Caco-2 (cell line): Measurements from ENCODE around the gene TRPV4. TPM values are rescaled to one million over a fixed set of nuclear protein-coding genes. Genes with fewer than 3 reads are reported as not detected.
A peak's percentile ranks its signal among the peaks of the same experiment; 100 is the strongest.

ENCODE experiments used
- BruUV-seq: library from RNA; stranded (reverse); fragments of 400-500 nt; replicated peaks from 2 replicates; lab custom pipeline; 2021; lab: Mats Ljungman, UMichigan
- CTCF ChIA-PET: fragments of 300-600 bp; sonication (Branson Sonifier 250); formaldehyde crosslinking; loops from one replicate; lab custom pipeline; 2022; ENCODE audit warnings: antibody characterized with exemption; lab: Charles Lee
- POLR2A ChIA-PET: fragments of 300-600 bp; sonication (Branson Sonifier 250); formaldehyde crosslinking; loops from one replicate; lab custom pipeline; 2022; ENCODE audit warnings: antibody characterized with exemption; lab: Charles Lee
- DNase-seq, 2 experiments: peaks; one replicate each; pipeline versions ENCODE4 v3.0.0 to v3.0.0-alpha.2; 2020 to 2022
- H3K27me3 ChIP-seq: replicated peaks from 2 replicates; pipeline ENCODE4 v1.6.0; 2011; ENCODE audit warnings: low read length; ENCODE audit not compliant: control insufficient read depth, insufficient read depth
- H3K36me3 ChIP-seq: 2 replicates; pipeline ENCODE4 v1.5.1; 2011; ENCODE audit warnings: low read length; ENCODE audit not compliant: control insufficient read depth, insufficient read depth
- H3K4me1 ChIP-seq: fragments of 250-450 bp; sonication (Bioruptor Pico); 2 replicates; pipeline ENCODE4 v1.5.1; 2020; ENCODE audit warnings: mild to moderate bottlenecking
- H3K4me3 ChIP-seq: 2 replicates; pipeline ENCODE4 v1.5.1; 2011; ENCODE audit warnings: low read depth, mild to moderate bottlenecking, control low read depth, low read length
- H3K9me3 ChIP-seq: fragments of 250-450 bp; sonication (Bioruptor Pico); 2 replicates; pipeline ENCODE4 v1.5.1; 2020; ENCODE audit warnings: mild to moderate bottlenecking, moderate library complexity
- H3K27ac Mint-ChIP-seq: one replicate; pipeline ENCODE4 v1.8.0; 2022; ENCODE audit warnings: mixed read lengths; ENCODE audit not compliant: unreplicated experiment
- H3K27me3 Mint-ChIP-seq: one replicate; pipeline ENCODE4 v1.8.0; 2022; ENCODE audit warnings: mixed read lengths; ENCODE audit not compliant: insufficient read depth, unreplicated experiment
- H3K36me3 Mint-ChIP-seq: one replicate; pipeline ENCODE4 v1.8.0; 2022; ENCODE audit warnings: mild to moderate bottlenecking, mixed read lengths; ENCODE audit not compliant: insufficient read depth, unreplicated experiment
- H3K4me1 Mint-ChIP-seq: one replicate; pipeline ENCODE4 v1.8.0; 2022; ENCODE audit warnings: low read depth, mixed read lengths; ENCODE audit not compliant: unreplicated experiment
- H3K4me3 Mint-ChIP-seq: one replicate; pipeline ENCODE4 v1.8.0; 2022; ENCODE audit warnings: mild to moderate bottlenecking, moderate library complexity, mixed read lengths; ENCODE audit not compliant: unreplicated experiment
- H3K9me3 Mint-ChIP-seq: one replicate; pipeline ENCODE4 v1.8.0; 2022; ENCODE audit warnings: mixed read lengths; ENCODE audit not compliant: unreplicated experiment
- intact Hi-C: fragments of 100-400 bp; cut with micrococcal nuclease; formaldehyde crosslinking; loops from one replicate; pipeline ENCODE4 v1.10.0; 2022; ENCODE audit not compliant: unreplicated experiment
- total RNA-seq: library from RNA; stranded (reverse); gene quantifications from 2 replicates; pipeline ENCODE4 v1.2.3, GENCODE V29; 2022
- TF ChIP-seq, protein P1 (sequence below), 2 experiments: fragments of 200-600 bp in 1 of 2; IDR thresholded peaks; 1 replicate in 1 of 2; 2 replicates in 1 of 2; pipeline versions ENCODE4 v1.5.1 to v1.8.0; 2011 to 2022; ENCODE audit warnings: antibody characterized with exemption in 1 of 2, control low read depth in 1 of 2, inconsistent platforms in 1 of 2, low read depth in 1 of 2, low read length in 1 of 2, mild to moderate bottlenecking in 1 of 2, moderate library complexity in 1 of 2; ENCODE audit not compliant: insufficient read depth in 1 of 2, severe bottlenecking in 1 of 2, unreplicated experiment in 1 of 2

Gene TRPV4
- total RNA-seq, 1 experiment from 2014 or later, result not detected

DNA sequence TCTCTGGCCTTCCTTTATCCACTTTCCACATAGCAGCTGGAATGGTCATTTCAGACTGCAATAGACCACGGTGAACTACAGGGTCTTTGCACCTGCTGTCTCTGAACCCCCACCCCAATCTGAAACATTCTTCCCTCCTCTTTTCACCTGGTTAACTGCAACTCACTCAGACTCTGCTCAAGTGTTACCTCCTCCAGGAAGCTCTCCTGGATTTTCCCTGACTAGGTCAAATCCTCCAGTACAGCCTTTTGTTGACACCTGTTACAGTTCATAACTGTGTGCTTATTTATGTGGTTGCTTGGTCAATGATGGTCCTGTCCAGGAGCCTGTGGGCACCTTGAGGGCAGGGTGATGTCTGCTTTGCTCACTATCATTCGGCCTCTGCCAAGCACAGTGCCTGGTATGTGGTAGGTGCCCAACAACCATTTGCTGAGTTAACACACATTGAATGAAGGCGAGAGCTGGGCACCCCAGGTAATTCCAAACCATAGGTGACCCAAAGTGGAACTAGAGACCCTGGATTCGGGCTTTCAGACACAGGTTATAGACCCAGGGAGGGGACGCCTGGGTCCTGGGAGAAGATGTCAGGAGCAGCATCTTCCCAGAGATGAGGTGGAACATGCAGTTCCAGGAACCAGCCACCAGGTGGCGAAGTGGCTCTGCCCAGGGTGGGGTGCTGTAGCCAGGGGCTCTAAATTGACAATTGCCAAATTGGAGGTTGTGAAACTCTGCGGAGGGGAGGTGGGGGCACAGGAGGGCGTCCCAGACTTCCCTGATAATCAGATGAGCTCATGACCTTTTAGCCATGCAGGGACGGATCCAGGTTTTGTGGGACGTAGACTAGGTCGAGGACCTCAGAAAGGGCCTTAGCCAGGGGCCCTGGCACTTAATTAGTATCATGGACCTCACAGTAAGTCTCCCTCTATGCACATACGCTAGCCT, 28.1 kb downstream of the TRPV4 start:
- peak; percentile 67 to 77 for DNase-seq
- no peak overlapping the region for H3K4me3 ChIP-seq
- no peaks in the 10 kb centered on the region for H3K4me1 ChIP-seq
- no peak overlapping the region for H3K27ac Mint-ChIP-seq
- H3K9me3 Mint-ChIP-seq, result no peaks in the 10 kb centered on the region
- H3K4me1 Mint-ChIP-seq, result no peaks in the 10 kb centered on the region
- BruUV-seq, result no TSS peak
- TF ChIP-seq, protein P1, sequence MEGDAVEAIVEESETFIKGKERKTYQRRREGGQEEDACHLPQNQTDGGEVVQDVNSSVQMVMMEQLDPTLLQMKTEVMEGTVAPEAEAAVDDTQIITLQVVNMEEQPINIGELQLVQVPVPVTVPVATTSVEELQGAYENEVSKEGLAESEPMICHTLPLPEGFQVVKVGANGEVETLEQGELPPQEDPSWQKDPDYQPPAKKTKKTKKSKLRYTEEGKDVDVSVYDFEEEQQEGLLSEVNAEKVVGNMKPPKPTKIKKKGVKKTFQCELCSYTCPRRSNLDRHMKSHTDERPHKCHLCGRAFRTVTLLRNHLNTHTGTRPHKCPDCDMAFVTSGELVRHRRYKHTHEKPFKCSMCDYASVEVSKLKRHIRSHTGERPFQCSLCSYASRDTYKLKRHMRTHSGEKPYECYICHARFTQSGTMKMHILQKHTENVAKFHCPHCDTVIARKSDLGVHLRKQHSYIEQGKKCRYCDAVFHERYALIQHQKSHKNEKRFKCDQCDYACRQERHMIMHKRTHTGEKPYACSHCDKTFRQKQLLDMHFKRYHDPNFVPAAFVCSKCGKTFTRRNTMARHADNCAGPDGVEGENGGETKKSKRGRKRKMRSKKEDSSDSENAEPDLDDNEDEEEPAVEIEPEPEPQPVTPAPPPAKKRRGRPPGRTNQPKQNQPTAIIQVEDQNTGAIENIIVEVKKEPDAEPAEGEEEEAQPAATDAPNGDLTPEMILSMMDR (IDR thresholded peaks at IDR 0.05; ENCODE audit: insufficient read depth in 1 of 2, low read depth in 1 of 2, low read length in 1 of 2, severe bottlenecking in 1 of 2, unreplicated experiment in 1 of 2), result peak; percentile 94 to 98
- H3K27me3 ChIP-seq, result no peaks in the 10 kb centered on the region
- H3K36me3 ChIP-seq, result no peaks in the 10 kb centered on the region
- H3K27me3 Mint-ChIP-seq, result peaks cover 4% of the 10 kb centered on the region
- no peaks in the 10 kb centered on the region for H3K36me3 Mint-ChIP-seq
- H3K4me3 Mint-ChIP-seq, result no peak overlapping the region
- intact Hi-C loops, result loop anchor here (1.0 kb wide), 2 partner anchors 40 to 75 kb away; partner anchors contain the start of gene GLTP
- no peaks in the 10 kb centered on the region for H3K9me3 ChIP-seq
- CTCF ChIA-PET, result interaction anchor here (0.9 to 5.2 kb wide), 3 partner anchors 17 to 41 kb away, joined by 4 to 43 read pairs (median 6); no protein-coding TSS in a partner anchor
- POLR2A ChIA-PET, result no interaction called here

DNA sequence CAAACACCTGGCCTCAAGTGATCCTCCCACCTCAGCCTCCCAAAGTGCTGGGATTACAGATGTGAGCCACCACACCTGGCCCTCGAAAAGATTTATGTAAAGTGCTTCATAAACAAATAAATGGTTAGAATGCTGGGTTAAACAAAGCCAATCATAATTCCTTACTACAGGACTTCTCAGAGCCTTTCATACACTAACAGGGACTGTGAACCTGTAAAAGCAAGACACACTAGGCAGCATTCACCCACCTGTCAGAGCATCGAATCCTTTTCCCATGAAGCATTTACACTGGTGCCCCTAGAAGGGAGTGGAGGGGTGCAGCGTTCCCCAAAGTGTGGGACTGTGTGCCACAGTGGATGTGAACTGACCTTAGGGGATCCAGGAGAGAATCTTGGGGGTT, 29.5 kb downstream of the TRPV4 start:
- Mint-ChIP-seq H3K36me3 (no peaks in the 10 kb centered on the region), H3K9me3 (no peaks in the 10 kb centered on the region), H3K27me3 (peaks cover 4% of the 10 kb centered on the region), H3K27ac (no peak overlapping the region), H3K4me3 (no peak overlapping the region), H3K4me1 (no peaks in the 10 kb centered on the region)
- BruUV-seq, result no TSS peak
- ChIA-PET CTCF (interaction anchor here (0.7 to 5.2 kb wide), 2 partner anchors 42 to 238 kb away, joined by 3 to 43 read pairs; no protein-coding TSS in a partner anchor), POLR2A (no interaction called here)
- H3K4me3 ChIP-seq, result no peak overlapping the region
- no peaks in the 10 kb centered on the region for H3K9me3 ChIP-seq
- H3K4me1 ChIP-seq, result no peaks in the 10 kb centered on the region
- H3K27me3 ChIP-seq, result no peaks in the 10 kb centered on the region
- H3K36me3 ChIP-seq, result no peaks in the 10 kb centered on the region
- intact Hi-C loops, result no loop called here
- TF ChIP-seq, protein P1 (IDR thresholded peaks at IDR 0.05; ENCODE audit: insufficient read depth in 1 of 2, low read depth in 1 of 2, low read length in 1 of 2, severe bottlenecking in 1 of 2, unreplicated experiment in 1 of 2), result no peak
- DNase-seq, result no peak

DNA sequence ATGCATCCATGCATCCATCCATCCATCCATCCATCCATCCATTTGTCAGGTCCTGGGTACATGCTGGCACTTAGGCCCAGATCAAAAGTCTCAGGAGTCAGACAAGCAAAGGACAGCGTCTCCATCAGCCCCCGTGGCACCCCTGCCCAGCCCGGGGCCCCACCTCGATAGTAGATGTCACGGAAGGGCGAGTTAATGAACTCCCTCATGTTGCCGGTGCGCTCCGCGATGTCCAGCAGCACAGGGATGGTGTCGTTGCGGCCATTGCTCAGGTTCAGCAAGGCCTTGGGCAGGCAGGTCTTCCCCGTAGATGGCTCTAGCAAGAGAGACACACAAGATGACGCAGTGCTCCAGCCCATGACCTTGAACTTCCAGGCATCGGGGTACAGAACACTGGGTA, 30.4 kb downstream of the TRPV4 start:
- Histone ChIP-seq H3K36me3 (no peaks in the 10 kb centered on the region), H3K9me3 (no peaks in the 10 kb centered on the region), H3K4me3 (no peak overlapping the region), H3K4me1 (no peaks in the 10 kb centered on the region), H3K27me3 (no peaks in the 10 kb centered on the region)
- no peak overlapping the region for H3K4me3 Mint-ChIP-seq
- peaks cover 4% of the 10 kb centered on the region for H3K27me3 Mint-ChIP-seq
- intact Hi-C loops, result no loop called here
- no peak for DNase-seq
- H3K9me3 Mint-ChIP-seq, result no peaks in the 10 kb centered on the region
- no peak overlapping the region for H3K27ac Mint-ChIP-seq
- ChIA-PET CTCF (no interaction called here), POLR2A (no interaction called here)
- no peaks in the 10 kb centered on the region for H3K4me1 Mint-ChIP-seq
- no peaks in the 10 kb centered on the region for H3K36me3 Mint-ChIP-seq
- no TSS peak for BruUV-seq
- TF ChIP-seq, protein P1 (IDR thresholded peaks at IDR 0.05; ENCODE audit: insufficient read depth in 1 of 2, low read depth in 1 of 2, low read length in 1 of 2, severe bottlenecking in 1 of 2, unreplicated experiment in 1 of 2), result no peak
